ENCODE data around the gene PDE4D. TPM values are rescaled to one million over a fixed set of nuclear protein-coding genes. Genes with fewer than 3 reads are reported as not detected.

Gene PDE4D
- total RNA-seq, 1 donor = 12.7 TPM

- DNase-seq (ENCODE audit: low read depth) = no peak
- H3K4me3 ChIP-seq (ENCODE audit: low read depth, low read length) = no peak overlapping the region
- TF ChIP-seq CTCF (IDR thresholded peaks at IDR 0.05; ENCODE audit: insufficient read depth, low read length) = peak; percentile 28
Measured at GRCh38 chr5:59449905-59450644, 443.5 kb downstream of the PDE4D start.

- no peak for DNase-seq (ENCODE audit: low read depth)
- no peak for TF ChIP-seq CTCF (IDR thresholded peaks at IDR 0.05; ENCODE audit: insufficient read depth, low read length)
- H3K4me3 ChIP-seq (ENCODE audit: low read depth, low read length) = no peak overlapping the region
Measured at GRCh38 chr5:59446356-59446755, 447.2 kb downstream of the PDE4D start.

GRCh38 chr5:59445741-59446140 is 447.8 kb downstream of the PDE4D start:
- H3K4me3 ChIP-seq (ENCODE audit: low read depth, low read length) = no peak overlapping the region
- no peak for DNase-seq (ENCODE audit: low read depth)
- TF ChIP-seq CTCF (IDR thresholded peaks at IDR 0.05; ENCODE audit: insufficient read depth, low read length) = no peak

- H3K4me3 ChIP-seq (ENCODE audit: low read depth, low read length) = no peak overlapping the region
- no peak for DNase-seq (ENCODE audit: low read depth)
- TF ChIP-seq CTCF (IDR thresholded peaks at IDR 0.05; ENCODE audit: insufficient read depth, low read length) = no peak
Measured at GRCh38 chr5:59439303-59439702, 454.2 kb downstream of the PDE4D start.

GRCh38 chr5:59437176-59437575 is 456.4 kb downstream of the PDE4D start:
- no peak overlapping the region for H3K4me3 ChIP-seq (ENCODE audit: low read depth, low read length)
- DNase-seq (ENCODE audit: low read depth) = no peak

GRCh38 chr5:59436364-59437148 is 457.0 kb downstream of the PDE4D start:
- no peak for TF ChIP-seq CTCF (IDR thresholded peaks at IDR 0.05; ENCODE audit: insufficient read depth, low read length)

More at GRCh38 chr5:59437176-59437575, 456.4 kb downstream of the PDE4D start:
- TF ChIP-seq CTCF (IDR thresholded peaks at IDR 0.05; ENCODE audit: insufficient read depth, low read length) = no peak

More at GRCh38 chr5:59436364-59437148, 457.0 kb downstream of the PDE4D start:
- no peak for DNase-seq (ENCODE audit: low read depth)
- no peak overlapping the region for H3K4me3 ChIP-seq (ENCODE audit: low read depth, low read length)

Data from fibroblast of the aortic adventitia (primary cell).